GM21515 (cell line): ENCODE data around the gene GPR31.
A peak's percentile ranks its signal among the peaks of the same experiment; 100 is the strongest.

ENCODE experiments used
- ATAC-seq: cut with Tn5 transposase; IDR thresholded peaks from one replicate; pipeline ENCODE4 v1.9.1; 2021; ENCODE audit not compliant: unreplicated experiment

Gene GPR31

GRCh38 chr6:167120583-167120903, 37.2 kb downstream of the GPR31 start:
- ATAC-seq, result no peak

DNA sequence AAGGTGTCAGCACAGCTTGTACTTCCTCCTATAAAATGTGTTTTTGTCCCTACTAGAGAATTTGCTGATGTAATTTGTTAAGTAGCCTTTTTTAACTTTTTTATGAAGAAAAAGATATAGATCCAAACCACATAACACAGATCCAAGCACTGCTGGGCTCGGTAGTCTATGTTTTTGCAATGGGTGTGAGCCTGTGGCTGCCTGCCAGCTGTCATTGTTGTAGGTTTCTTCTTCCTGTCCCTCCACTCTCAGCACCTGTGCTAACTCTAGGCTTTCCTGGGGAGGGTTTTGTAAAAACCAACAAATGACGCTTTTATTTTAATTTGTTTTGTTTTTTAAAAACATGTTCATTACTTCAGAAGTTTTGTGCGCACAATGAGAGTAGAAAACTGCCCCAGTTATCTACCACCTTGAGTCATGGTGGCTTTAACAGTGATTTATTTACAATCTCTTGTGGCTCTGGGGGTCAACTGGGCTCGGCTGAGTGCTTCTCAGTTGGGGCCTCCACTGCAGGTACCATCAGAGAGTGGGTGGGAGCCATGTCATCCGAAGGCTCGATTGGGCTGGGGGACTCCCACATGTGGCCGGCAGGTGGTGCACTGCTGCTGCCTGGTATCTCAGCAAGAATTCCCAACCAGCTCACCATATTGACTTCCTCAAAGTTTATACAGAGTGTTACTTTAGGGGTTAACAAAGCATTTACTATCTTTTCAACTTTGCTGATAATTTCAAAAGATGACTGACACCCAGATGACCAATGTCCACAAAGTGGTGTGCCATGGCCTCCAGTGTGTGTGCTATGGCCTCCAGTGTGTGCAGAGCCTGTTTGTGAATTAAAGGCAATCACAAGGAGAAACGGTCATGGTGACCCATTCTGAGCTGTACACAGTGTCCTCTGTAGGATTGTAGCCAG, 37.9 kb downstream of the GPR31 start:
- ATAC-seq, result no peak

GRCh38 chr6:167118839-167119238, 38.9 kb downstream of the GPR31 start:
- ATAC-seq, result no peak

- ATAC-seq, result no peak
Observed at GRCh38 chr6:167118006-167118405, 39.8 kb downstream of the GPR31 start.

- no peak for ATAC-seq
Observed at GRCh38 chr6:167116838-167117228, 40.9 kb downstream of the GPR31 start.

DNA sequence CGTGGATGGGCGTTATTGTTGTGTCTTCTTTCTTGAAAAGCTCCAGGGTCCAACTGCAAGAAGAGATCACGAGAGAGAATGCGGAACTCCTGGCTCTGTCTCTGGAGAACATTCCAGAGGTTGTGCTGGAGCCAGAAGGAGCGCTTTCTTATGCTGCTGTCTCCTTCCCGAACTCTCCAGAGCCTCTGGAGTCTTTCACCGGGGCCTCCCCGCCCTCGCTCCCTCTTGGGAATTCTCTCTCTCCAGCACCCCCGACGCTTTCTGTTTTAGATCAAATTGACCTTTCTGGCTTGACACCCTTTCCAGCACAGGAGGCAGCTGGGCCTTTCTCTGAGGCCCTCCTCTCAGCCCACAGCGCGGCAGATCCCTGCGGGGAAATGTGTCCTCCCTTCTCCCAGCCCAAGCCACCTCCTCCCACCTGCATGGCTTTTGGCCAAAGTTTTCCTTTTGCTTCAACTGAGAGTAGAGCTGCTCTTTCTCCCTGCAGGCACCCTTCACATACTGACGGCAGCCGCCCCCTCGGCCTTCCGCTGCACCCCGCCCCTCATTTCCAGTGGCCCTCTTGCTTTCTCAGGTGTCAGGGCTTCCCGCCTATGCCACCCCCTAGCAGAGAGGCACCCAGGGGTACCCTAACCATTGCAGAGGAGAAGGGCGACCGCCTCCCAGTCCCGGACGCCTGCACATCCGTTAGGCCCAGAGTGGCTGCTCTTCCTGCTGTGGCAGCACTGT, 41.5 kb downstream of the GPR31 start:
- ATAC-seq, result no peak

GRCh38 chr6:167115054-167115453, 42.7 kb downstream of the GPR31 start:
- ATAC-seq, result no peak

DNA sequence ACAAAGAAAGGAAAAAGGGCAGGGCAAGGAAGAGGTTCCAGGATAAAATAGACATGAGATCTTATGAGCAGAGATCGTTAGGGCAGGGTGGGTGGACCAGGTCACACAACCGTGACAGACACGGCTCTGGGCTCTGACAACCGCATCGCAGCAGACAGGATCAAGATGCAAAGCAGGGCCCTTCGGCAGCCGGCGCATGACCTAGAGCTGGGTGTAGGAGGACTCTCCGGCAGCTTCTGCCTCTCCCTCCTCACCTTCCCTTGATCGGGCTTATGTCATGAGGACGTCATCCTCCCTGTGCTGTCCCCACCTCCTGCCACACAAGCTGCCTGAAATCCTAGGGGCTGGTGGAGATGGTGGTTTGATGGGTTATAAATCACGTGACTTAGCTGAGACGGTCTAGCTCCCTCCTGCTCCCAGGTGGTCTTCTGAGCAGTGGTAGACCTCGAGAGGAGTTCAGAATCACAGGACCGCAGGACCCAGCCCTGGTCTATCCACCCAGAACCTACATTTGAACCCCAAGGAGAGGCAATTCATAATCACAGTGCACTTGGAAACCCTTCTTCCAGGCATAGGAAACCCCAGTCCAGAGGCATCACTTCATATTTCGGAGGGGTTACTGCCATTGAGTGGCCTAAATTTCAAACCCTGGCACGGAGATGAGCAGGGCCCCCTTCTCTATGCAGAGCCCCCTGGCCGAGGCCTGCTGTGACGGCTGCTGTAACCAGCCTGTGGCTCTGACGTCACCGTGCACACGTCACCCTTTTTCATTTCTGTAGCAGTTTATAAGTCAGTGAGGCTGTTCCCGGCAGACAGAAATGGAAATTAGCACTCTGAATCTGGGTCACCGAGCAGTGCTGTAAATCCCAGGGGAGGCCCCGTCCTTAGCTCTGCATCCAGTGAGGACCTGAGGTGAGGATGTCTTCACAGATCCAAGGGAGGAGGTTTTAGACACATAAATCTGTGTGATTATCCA, 43.6 kb downstream of the GPR31 start:
- peak; percentile 87 for ATAC-seq

DNA sequence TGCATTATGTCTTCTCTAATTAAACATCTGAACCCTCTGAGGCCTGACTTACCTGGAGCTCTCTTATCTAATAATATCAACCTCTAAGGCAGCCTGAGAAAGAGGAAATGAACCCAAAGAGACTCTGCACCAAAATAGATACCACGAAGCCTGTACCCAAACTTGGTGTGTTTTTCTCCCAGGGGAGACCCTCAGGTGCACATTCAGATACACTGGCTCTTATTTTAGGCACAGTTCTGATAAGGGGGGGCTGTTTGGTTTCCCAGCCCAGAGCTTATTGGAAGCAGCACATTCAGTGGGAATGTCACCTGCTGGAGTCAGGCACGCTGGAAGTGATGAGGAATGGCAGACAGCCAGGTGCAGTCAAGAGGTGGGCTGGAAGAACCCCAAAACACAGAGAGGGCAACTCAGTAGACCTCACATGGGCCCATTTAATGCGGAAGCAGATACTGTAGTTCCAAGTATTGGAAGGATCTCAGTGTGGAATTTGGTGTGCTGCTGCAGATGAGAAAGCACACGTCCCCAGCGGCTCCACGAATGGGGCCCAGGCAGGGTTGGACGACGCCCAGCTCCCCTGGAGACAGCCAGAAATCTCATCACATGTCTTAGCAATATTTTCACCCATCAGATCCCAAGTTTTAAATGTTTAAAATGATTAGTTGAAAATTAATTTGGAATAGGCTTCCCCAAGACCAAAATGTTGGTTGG, 44.6 kb downstream of the GPR31 start:
- ATAC-seq, result peak; percentile 57

GRCh38 chr6:167112421-167112820, 45.4 kb downstream of the GPR31 start:
- no peak for ATAC-seq

DNA sequence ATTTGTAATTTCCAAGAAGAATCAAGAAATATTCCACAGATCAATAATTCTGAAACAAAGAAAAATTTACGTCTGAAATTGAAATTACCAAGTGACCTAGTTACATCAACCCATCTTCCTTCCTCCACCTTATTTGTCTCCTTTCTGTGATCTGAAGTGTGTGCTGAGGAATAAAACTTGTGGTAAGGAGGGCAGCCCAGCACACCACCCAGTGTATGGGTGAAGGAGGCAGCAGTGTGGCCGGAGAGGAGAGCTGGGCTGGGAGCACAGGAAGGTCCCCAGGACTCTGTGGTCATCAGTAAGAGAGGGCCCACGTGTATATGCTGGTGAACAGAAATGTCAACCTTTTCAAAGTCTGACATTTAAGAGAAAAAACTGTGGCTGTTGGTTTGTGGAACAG, 46.2 kb downstream of the GPR31 start:
- no peak for ATAC-seq

- no peak for ATAC-seq
Observed at GRCh38 chr6:167109651-167110050, 48.1 kb downstream of the GPR31 start.

GRCh38 chr6:167108278-167108677, 49.5 kb downstream of the GPR31 start:
- ATAC-seq, result no peak

DNA sequence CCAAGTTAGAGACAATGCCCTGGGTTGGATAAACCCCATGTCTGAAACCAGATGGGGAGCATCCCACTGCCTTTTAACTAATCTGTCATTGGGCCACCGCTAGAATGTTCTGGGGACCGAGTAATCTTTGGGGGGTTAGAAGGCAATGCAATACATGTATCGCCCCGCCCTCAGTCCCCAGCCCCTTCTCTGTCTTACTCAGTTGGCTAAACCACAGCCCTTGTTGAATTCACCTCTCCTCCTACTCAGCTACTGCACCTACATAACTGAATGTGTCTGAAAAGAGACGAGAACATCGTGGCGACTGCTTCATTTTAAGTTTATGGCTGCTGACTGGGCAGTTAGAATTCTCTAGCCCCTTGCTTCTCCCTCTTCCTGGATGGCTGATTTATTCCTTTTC, 50.0 kb downstream of the GPR31 start:
- no peak for ATAC-seq

DNA sequence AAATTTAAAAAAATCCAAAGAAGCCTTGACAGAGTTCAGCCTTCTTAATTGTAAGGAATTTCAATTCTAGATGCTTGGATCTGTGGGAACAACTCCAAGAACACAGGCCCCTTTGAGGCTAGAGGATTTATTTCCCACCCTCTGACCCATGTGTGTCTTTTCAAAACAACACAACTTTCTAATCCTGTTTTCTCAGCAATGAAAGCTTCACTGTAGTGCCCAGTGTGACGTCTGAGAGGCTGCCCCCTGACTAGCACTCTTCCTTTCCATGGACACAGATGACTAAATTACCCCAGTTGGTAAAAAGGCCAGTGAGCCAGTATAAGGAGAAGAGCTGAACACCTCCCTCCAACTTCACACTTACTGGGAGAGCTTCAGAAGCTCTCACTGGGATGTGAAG, 51.4 kb downstream of the GPR31 start:
- no peak for ATAC-seq
